Measurements from ENCODE around the gene AHNAK. TPM values are rescaled to one million over a fixed set of nuclear protein-coding genes. Genes with fewer than 3 reads are reported as not detected.
"Not testable (repeated sequence)": the region's sequence is repeated elsewhere in the genome, so short reads cannot be mapped to it uniquely, and the experiment has no call there.

AHNAK gene
- 313 and 332 TPM in 2 replicates for total RNA-seq (2014; rRNA removed)
- 160 TPM for polyA plus RNA-seq (2012)

- DNase-seq (ENCODE audit: low read depth): peak; percentile 52
Measured at GRCh38 chr11:62546244-62546928, at the start of gene AHNAK. AHNAK (minus strand) TSS chr11:62546806; CDS start chr11:62536098, 10,708 bp downstream.

DNA sequence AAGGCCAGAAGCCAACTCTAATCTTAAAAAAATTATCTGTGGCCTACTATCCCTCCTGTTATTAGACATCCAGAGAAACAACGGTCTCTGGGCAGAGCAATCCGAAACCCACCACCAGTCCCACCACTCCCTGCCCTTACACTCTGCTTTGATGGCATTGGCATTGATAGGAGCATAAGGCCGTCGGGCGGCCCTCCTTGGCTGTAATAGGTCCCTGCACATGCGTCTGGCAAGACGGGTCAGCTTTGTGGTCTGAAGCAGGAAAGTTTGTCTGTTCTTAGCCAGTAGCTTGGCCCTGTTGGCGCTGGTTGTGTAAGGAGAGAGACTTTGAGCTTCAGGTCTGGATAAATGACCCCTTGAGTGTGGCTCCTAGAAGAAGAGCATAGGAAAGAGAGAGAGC, 48.5 kb upstream of the AHNAK start:
- no peak for DNase-seq (ENCODE audit: low read depth)

GRCh38 chr11:62593434-62594044, 46.9 kb upstream of the AHNAK start:
- DNase-seq (ENCODE audit: low read depth): peak; percentile 78

DNA sequence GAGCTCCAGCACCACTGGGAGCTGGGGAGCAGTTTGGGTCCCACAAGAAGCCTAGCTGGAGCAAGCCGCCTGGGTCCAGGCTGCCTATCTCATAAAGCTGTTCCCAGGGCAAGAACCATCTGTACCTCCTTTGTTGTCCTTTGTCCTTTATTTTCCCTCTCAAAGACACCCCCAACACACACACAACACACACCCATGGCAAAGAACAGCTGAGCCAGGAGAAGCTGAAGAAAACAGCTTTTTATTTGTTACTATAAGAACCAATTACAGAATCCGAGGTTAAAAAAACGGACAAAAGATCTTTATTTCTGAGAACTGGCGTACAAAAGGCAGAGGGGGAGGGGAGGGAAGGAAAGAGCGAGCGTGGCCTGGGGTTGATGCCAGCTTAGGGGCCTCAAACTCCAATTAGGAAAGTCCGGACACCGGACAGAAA, 46.4 kb upstream of the AHNAK start:
- no peak for DNase-seq (ENCODE audit: low read depth)

GRCh38 chr11:62592146-62592815, 45.7 kb upstream of the AHNAK start:
- no peak for DNase-seq (ENCODE audit: low read depth)

- DNase-seq (ENCODE audit: low read depth): peak; percentile 99
Measured at GRCh38 chr11:62591448-62592145, 45.0 kb upstream of the AHNAK start, which contains the start of gene TUT1. TUT1 (minus strand) TSS chr11:62591523; CDS start chr11:62591485, 38 bp downstream.

DNA sequence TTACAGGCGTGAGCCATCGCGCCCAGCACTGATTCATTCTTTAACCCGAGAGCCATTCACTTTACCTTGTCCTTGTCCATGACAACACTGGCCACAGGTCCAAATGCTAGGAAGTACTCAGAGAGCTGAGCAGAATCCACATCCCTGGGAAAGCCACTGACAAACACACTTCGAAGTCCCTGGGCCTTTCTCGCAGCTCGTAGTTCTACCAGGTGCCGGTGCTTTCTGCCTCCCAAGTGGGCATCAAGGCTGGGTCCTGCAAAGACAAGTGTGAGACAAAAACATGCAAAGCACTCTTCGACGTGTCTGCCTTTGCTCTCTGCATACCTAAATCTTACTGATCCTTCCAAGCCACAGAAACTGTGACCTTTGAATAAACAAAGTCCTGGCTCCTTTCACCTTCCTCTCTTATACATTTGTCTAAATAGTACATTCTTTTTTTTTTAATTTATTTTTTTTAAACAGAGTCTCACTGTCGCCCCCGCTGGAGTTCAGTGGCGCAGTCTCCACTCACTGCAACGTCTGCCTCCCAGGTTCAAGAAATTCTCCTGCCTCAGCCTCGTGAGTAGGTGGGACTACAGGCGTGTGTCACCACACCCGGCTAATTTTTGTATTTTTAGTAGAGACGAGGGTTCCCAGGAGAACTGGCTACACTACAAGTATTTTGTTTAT, 42.5 kb upstream of the AHNAK start:
- no peak for DNase-seq (ENCODE audit: low read depth)

GRCh38 chr11:62585356-62585755, 38.8 kb upstream of the AHNAK start:
- not testable (repeated sequence) for DNase-seq (ENCODE audit: low read depth)

- DNase-seq (ENCODE audit: low read depth): not testable (repeated sequence)
Measured at GRCh38 chr11:62581735-62582134, 35.1 kb upstream of the AHNAK start.

GRCh38 chr11:62580959-62581715, 34.5 kb upstream of the AHNAK start:
- DNase-seq (ENCODE audit: low read depth): no peak

DNA sequence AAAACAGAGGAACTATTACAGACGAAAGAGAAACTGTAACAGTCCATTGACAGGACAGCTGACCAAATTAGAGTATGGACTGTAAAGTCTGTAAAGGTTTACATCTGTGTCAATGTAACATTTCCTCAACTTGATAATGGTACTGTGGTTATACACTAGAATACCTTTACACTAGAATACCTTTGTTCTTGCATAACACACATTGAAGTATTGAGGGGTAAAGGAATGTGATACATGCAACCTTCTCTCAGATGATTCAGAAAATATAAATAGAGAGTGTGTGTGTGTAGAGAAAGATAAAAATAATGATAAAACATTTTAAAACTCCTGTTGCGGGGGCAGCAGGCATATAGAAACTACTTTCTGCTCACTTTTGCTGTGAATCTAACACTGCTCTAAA, 32.6 kb upstream of the AHNAK start:
- no peak for DNase-seq (ENCODE audit: low read depth)

GRCh38 chr11:62578541-62578940, 31.9 kb upstream of the AHNAK start:
- no peak for DNase-seq (ENCODE audit: low read depth)

GRCh38 chr11:62577046-62577714, 30.6 kb upstream of the AHNAK start:
- DNase-seq (ENCODE audit: low read depth): no peak

DNA sequence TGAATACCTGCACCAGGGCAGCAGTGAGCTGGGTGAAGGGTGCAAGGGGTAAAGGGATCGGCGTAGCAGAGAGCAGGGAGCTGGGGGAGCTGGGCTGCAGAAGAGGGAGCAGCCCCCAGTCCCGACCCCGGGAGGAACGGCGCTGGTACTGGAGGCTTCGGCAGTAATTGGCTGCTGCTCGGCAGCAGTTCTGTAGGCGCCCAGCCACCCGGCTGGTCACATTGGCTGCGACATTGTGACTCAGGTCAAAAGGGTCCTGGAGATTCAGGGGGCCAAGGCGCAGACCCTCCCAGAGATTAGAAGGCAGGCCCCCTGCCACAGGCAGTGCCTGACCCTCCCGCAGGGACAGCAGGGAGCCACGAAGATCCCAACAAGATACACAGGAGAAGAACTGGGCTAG, 29.2 kb upstream of the AHNAK start:
- no peak for DNase-seq (ENCODE audit: low read depth)

- DNase-seq (ENCODE audit: low read depth): no peak
Measured at GRCh38 chr11:62575156-62575555, 28.6 kb upstream of the AHNAK start.

GRCh38 chr11:62574363-62575071, 27.9 kb upstream of the AHNAK start:
- DNase-seq (ENCODE audit: low read depth): peak; percentile 61

DNA sequence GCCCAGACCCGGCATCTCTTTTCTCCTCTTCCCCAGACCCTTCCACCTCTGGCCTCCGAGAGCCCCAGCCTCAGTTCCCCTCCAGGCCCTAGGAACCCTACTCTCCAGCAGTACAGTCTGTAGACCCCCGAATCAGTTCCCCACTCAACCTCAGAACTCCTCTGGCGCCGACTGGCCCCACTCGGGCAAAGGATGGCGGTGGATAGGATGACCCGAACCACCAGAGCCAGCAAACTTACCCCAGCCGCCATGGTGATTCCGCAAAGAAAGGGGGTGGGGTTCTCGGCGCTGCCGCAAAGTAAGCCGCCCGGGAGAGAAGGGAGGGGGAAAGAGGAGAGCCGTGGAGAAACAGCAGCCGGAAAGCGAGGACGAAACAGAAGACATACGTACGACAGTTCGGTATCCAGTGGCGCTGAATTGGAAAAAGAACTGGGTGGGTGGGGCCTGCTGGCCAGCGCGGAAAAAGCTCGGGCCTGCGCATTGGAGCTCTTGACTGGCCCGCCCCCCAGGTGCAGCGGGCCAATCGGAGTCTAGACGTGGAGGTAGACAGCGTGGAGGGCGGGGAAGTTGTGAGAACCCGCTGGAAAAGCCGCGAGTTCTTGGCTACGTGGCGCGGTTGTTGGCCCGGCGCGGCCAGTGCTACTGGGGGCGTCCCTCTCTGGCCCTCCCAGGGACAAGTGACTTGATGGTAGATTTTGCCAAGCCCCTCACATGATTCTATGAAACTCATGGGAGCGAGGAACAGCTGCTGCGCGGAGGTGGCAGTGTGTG, 27.2 kb upstream of the AHNAK start, which contains the start of gene EEF1G:
EEF1G (minus strand) TSS at position 300 of the 771 bp plus-strand sequence; CDS start at position 251, 49 bp downstream.
- peak; percentile 100 for DNase-seq (ENCODE audit: low read depth)

DNA sequence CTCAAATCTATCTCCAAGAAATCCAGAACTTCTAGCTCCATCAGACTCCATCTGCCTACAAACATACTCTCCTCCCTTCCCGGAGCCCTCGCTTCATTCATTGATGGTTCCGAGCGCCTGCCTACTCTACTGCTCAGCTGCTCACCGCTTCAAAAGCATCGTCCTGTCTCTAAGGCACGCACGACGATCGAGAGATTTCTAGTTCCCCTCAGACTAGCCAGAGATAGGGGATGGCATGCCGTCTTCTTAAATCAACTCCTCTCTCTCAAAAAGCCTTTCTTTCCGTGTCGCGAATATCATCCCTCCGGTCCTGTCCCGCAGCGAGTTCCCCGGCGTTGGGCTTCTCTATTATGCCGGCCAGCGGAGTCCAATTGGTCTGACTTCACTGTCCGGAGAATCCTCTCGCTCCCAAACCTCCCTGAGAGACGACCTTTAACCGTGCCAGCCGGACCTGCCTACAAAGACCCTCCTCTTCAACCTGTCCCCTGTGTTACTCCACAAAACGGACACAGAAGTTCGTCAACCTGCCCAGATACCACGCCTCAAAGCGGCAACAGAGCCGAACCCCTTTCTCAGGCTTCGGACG, 26.5 kb upstream of the AHNAK start:
- no peak for DNase-seq (ENCODE audit: low read depth)

All from LHCN-M2 (cell line).